Heart left ventricle (tissue), 16 donors: ENCODE data around the gene NFATC2. TPM values are rescaled to one million over a fixed set of nuclear protein-coding genes. Genes with fewer than 3 reads are reported as not detected.

Experiments used
- ATAC-seq, 4 donors: fragments of 200-7000 bp; cut with Tn5 transposase; one replicate each; pipeline ENCODE4 v1.9.1; 2020 to 2022; ENCODE audit warnings: moderate library complexity in 4 of 4, mild to moderate bottlenecking in 3 of 4, moderate number of reproducible peaks in 1 of 4
- DNase-seq, 5 donors: peaks; one replicate each; pipeline ENCODE4 v3.0.0-alpha.2; 2020
- H3K27ac ChIP-seq, 12 donors: fragments of 200-600 bp; sonication (generic) in 4 of 12; one replicate each; pipeline versions ENCODE4 v1.5.0 to v1.8.0; 2016 to 2022; ENCODE audit warnings: mild to moderate bottlenecking in 2 of 12
- H3K27me3 ChIP-seq, 9 donors: fragments of 200-600 bp; sonication (generic) in 2 of 9; one replicate each; pipeline versions ENCODE4 v1.5.1 to v1.8.0; 2016 to 2022; ENCODE audit warnings: mild to moderate bottlenecking in 3 of 9
- H3K36me3 ChIP-seq, 9 donors: fragments of 200-600 bp; sonication (generic) in 2 of 9; one replicate each; pipeline versions ENCODE4 v1.5.0 to v1.8.0; 2018 to 2022; ENCODE audit warnings: mild to moderate bottlenecking in 2 of 9
- H3K4me1 ChIP-seq, 12 donors: fragments of 200-600 bp; sonication (generic) in 4 of 12; one replicate each; pipeline versions ENCODE4 v1.5.0 to v1.8.0; 2016 to 2022; ENCODE audit warnings: mild to moderate bottlenecking in 3 of 12
- H3K4me3 ChIP-seq, 12 donors: fragments of 200-600 bp; sonication (generic) in 4 of 12; one replicate each; pipeline versions ENCODE4 v1.5.0 to v1.8.0; 2017 to 2022; ENCODE audit warnings: mild to moderate bottlenecking in 9 of 12, moderate library complexity in 4 of 12
- H3K9me3 ChIP-seq, 12 donors: fragments of 200-600 bp; sonication (generic) in 4 of 12; one replicate each; pipeline versions ENCODE4 v1.5.0 to v1.8.0; 2016 to 2022; ENCODE audit warnings: mild to moderate bottlenecking in 1 of 12
- POLR2A ChIP-seq, 2 donors: fragments of 450-650 bp; IDR thresholded peaks; one replicate each; pipeline ENCODE4 v1.6.1; 2017; ENCODE audit warnings: antibody characterized with exemption in 2 of 2, mild to moderate bottlenecking in 2 of 2, moderate library complexity in 2 of 2
- WGBS, 4 donors: extraction: QIAGEN DNeasy Blood & Tissue Kit in 2 of 4; methylation state at CpG; one replicate each; pipeline versions ENCODE4 v1.1.5 to v1.1.7; 2013 to 2018; 5-methylcytosine and 5-hydroxymethylcytosine counted together
- intact Hi-C, 10 donors: fragments of 100-400 bp; cut with DNase I; formaldehyde crosslinking; loops; one replicate each; pipeline versions ENCODE4 v1.11.1 to v1.14.2; 2022
- polyA plus RNA-seq, 2 donors: library from polyadenylated mRNA; stranded (reverse); fragments of 200-250 nt; gene quantifications; one replicate each; pipeline ENCODE4 v1.2.3, GENCODE V29; 2013
- total RNA-seq, 9 donors: library from RNA; depleted of rRNA in 2 of 9; stranded (reverse); fragments of >200 nt in 2 of 9; fragmentation: NEBNext Ultra II Directional in 3 of 9; extraction: Animal tissue kit (Norgen Biotek cat#: 25700) in 3 of 9; gene quantifications; one replicate each; pipeline versions ENCODE4 v1.1.0 to v1.2.4, GENCODE V29; 2016 to 2023
- TF ChIP-seq, protein P1 (sequence below), 12 donors: fragments of 200-600 bp; sonication (generic) in 4 of 12; IDR thresholded peaks; one replicate each; pipeline versions ENCODE4 v1.5.0 to v1.8.0; 2018 to 2022; ENCODE audit warnings: antibody characterized with exemption in 12 of 12, mild to moderate bottlenecking in 5 of 12
- donor health status: ischemic (EF 13 %, LVEDD 7.1; RV severe dilation, severe dysfunction).
- donor health status: healthy with polysubstance abuse.
- donor health status: DM: no; HTN: yes; CAD: no.
- donor health status: DM: no; HTN: no; CAD: no.
- donor health status: ischemic (EF 25% LVEDD 6.9; RV normal size, moderate dysfunction).
- donor health status: ischemic (EF 25% LVEDD 5.7; RV mildly dilated, moderate dysfunction).
- donor health status: healthy.
- donor health status: DM: yes; HTN: yes; CAD: no.
- donor health status: ischemic (EF 35%, LVEDD 5.7; RV mildly dilated, moderate dysfunction).
- donor health status: nonischemic (EF 11% LVEDD 7.7; RV severe dilation, severe dysfunction).
- donor health status: DM: yes; HTN: yes; CAD: no.
- donor health status: PGD.
- donor health status: ischemic (EF 29% LVEDD 5.4; RV normal size, mild dysfunction).
- donor health status: nonischemic (EF 23%, LVEDD 6.1; RV moderate dilation, normal function).

The NFATC2 gene
- total and polyA plus RNA-seq, 11 donors: 0.76 to 7.6 (median 3.2) TPM

DNA sequence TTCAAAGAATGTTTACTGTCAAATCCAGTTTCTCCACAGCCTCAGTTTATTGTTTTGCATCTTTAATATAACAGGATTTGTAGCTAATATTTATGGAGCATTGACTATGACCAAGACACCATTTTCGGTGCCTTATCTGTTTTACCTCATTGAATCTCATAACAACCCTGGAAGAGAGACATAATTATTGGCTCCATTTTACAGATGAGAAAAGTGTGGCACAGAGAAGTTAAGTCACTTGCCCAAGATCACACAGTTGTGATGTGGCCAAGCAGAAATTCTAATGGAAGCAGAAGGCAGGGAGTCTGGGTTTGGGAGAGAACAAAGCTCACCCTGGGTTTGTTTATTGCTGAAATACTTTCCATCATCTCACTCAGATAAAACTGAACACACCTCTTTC lies 17.5 kb upstream of the NFATC2 start:
- 85 to 95% (median 94%) methylated on average over 1 of the region's 1 CpG for WGBS, 4 donors
- Histone ChIP-seq H3K4me1 (peaks cover 4 to 44% (median 30%) of the 10 kb centered on the region in 12 donors), H3K27ac (no peak overlapping the region), H3K4me3 (no peak overlapping the region), H3K9me3 (no peaks in the 10 kb centered on the region), H3K36me3 (no peaks in the 10 kb centered on the region), H3K27me3 (peaks cover 0 to 43% (median 0%) of the 10 kb centered on the region in 9 donors)
- ATAC-seq (no peak), DNase-seq (no peak)
- intact Hi-C loops: loop anchor here in 5 of 10 donors (5.0 to 10.0 kb wide), 4 partner anchors 103 to 173 kb away; no protein-coding TSS in a partner anchor
- TF ChIP-seq POLR2A (IDR thresholded peaks at IDR 0.05): no peak
- TF ChIP-seq, protein P1, sequence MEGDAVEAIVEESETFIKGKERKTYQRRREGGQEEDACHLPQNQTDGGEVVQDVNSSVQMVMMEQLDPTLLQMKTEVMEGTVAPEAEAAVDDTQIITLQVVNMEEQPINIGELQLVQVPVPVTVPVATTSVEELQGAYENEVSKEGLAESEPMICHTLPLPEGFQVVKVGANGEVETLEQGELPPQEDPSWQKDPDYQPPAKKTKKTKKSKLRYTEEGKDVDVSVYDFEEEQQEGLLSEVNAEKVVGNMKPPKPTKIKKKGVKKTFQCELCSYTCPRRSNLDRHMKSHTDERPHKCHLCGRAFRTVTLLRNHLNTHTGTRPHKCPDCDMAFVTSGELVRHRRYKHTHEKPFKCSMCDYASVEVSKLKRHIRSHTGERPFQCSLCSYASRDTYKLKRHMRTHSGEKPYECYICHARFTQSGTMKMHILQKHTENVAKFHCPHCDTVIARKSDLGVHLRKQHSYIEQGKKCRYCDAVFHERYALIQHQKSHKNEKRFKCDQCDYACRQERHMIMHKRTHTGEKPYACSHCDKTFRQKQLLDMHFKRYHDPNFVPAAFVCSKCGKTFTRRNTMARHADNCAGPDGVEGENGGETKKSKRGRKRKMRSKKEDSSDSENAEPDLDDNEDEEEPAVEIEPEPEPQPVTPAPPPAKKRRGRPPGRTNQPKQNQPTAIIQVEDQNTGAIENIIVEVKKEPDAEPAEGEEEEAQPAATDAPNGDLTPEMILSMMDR (IDR thresholded peaks at IDR 0.05): no peak

DNA sequence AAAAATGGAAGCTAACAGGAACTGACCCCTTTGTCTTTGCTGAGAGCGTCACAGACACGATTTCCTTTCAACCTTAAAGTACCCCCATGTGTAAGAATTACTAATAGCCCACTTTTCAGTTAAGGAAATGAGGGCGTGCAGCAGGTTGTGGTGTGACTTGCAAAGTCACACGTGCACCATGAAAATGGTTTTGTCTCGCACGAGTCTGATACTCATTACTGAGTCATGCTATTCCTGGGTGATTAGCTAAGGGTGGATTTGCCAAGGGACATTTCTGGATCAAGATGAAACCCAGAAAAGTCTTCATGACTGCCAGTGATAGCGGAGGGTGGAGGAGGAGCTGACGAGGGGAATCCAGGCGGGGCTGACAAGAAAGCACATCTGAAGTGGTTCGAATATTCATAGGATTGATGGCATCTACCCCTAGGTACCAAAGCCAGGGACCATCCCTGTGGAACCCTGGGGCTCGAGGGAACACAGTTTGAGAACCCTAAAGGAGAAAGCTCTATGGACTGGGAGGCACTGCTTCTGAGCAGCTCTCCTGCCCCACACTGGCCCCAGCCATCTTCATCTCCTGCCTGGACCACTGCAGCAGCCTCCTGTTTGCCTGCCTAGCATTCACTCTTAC lies 12.1 kb upstream of the NFATC2 start:
- Histone ChIP-seq H3K27me3 (peaks cover 0 to 7% (median 0%) of the 10 kb centered on the region in 9 donors), H3K4me3 (no peak overlapping the region), H3K36me3 (no peaks in the 10 kb centered on the region), H3K27ac (no peak overlapping the region), H3K9me3 (no peaks in the 10 kb centered on the region), H3K4me1 (peaks cover 0 to 14% (median 2%) of the 10 kb centered on the region in 12 donors)
- ATAC-seq (peak in 3 of 4 donors; percentile 51 to 58 (median 52)), DNase-seq (no peak)
- no peak for TF ChIP-seq POLR2A (IDR thresholded peaks at IDR 0.05)
- TF ChIP-seq, protein P1 (IDR thresholded peaks at IDR 0.05): no peak
- intact Hi-C loops: no loop called here
- 44 to 59% (median 51%) methylated on average over 11 of the region's 11 CpGs for WGBS, 4 donors

DNA sequence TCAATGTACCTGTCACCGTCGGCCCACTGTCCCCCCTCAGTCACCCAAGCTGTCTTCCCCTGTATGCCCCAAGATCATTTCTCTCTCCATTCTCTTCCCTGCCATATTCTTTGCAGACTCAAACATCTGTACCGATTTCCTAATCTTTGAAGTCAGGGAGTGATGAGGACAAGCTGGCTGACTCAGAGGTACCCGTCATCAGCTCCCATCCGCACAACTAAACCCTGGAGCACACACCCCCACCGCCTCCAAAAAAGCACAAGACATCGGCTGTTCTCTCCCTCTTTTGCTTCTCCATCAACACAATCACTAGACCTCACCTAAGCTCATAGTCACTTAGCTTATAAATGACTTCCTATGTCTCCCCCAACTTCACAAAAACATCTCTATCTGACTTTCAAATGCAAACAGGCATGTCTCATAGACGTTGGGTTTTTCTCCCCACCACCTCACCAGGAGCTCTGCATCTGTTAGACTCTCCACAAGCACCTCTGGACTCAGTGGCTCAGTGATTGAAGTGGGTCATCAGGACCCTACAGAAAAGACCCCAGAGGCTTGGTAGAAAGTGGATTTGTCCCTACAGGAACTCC lies 11.5 kb upstream of the NFATC2 start:
- DNase-seq: no peak
- intact Hi-C loops: no loop called here
- TF ChIP-seq, protein P1 (IDR thresholded peaks at IDR 0.05): no peak
- no peak for TF ChIP-seq POLR2A (IDR thresholded peaks at IDR 0.05)
- no peaks in the 10 kb centered on the region for H3K9me3 ChIP-seq
- no peaks in the 10 kb centered on the region for H3K36me3 ChIP-seq
- ATAC-seq: no peak
- peaks cover 0 to 12% (median 2%) of the 10 kb centered on the region in 12 donors for H3K4me1 ChIP-seq
- H3K4me3 ChIP-seq: no peak overlapping the region
- peaks cover 0 to under 1% (median 0%) of the 10 kb centered on the region in 9 donors for H3K27me3 ChIP-seq
- no peak overlapping the region for H3K27ac ChIP-seq
- whole genome bisulfite sequencing, 4 donors: 62 to 67% (median 66%) methylated on average over 8 of the region's 8 CpGs

DNA sequence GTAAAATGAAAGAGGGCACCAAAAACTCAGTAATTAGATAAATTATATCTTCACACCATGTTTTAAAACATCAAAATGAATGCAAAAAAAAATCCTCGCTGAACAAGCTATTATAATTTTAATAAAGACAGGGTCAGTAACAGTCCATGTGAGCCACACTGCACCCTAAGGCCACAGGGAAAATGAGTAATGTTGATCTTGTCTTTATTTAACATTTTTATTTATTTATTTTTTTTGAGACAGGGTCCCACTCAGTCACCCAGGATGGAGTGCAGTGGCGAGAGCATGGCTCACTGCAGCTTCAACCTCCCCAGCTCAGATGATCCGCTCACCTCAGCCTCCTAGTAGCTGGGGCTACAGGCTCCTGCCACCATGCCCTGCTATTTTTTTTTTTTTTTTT lies 8.7 kb upstream of the NFATC2 start:
- no peak for DNase-seq
- intact Hi-C loops: no loop called here
- TF ChIP-seq, protein P1 (IDR thresholded peaks at IDR 0.05): no peak
- TF ChIP-seq POLR2A (IDR thresholded peaks at IDR 0.05): no peak
- no peaks in the 10 kb centered on the region for H3K9me3 ChIP-seq
- no peaks in the 10 kb centered on the region for H3K36me3 ChIP-seq
- no peak for ATAC-seq
- H3K27ac ChIP-seq: no peak overlapping the region
- no peak overlapping the region for H3K4me3 ChIP-seq
- peaks cover 0 to 12% (median 2%) of the 10 kb centered on the region in 12 donors for H3K4me1 ChIP-seq
- H3K27me3 ChIP-seq: no peaks in the 10 kb centered on the region
- 94 to 97% (median 95%) methylated on average over 3 of the region's 3 CpGs for WGBS, 4 donors
